SU-DHL-6 (cell line): ENCODE data around the gene ZBTB21.

Source experiments
- EZH2phosphoT487 ChIP-seq: fragments of 200-600 bp; sonication (generic), shearing (Covaris generic); conservative IDR thresholded peaks from 2 replicates; pipeline ENCODE4 v1.6.1; 2018; ENCODE audit warnings: mild to moderate bottlenecking, antibody characterized with exemption, low read length, moderate library complexity, mixed read lengths
- TF ChIP-seq, protein P1 (sequence below): fragments of 200-600 bp; sonication (generic); IDR thresholded peaks from one replicate; pipeline ENCODE4 v1.5.1; 2017; ENCODE audit warnings: antibody characterized with exemption, mild to moderate bottlenecking, low read length, moderate library complexity; ENCODE audit not compliant: insufficient read depth, poor library complexity, severe bottlenecking

DNA sequence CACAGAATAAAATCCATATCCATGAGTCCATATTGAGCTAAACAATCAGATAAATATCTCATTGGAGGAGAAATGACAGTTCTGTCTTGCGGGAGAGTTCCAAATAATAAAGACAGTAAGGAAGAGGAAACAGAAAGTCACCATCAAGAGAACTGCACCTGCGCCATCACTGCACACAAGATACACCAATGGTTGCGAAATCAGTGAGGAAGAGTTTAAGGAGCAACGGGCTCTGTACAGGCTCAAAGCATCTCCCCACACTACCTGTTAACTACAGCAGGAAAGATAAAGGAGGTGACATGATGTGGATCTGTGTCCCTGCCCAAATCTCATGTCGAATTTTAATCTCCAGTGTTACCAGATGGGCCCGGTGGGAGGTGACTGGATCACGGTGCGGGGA lies 64.2 kb downstream of the ZBTB21 start:
- TF ChIP-seq, protein P1, sequence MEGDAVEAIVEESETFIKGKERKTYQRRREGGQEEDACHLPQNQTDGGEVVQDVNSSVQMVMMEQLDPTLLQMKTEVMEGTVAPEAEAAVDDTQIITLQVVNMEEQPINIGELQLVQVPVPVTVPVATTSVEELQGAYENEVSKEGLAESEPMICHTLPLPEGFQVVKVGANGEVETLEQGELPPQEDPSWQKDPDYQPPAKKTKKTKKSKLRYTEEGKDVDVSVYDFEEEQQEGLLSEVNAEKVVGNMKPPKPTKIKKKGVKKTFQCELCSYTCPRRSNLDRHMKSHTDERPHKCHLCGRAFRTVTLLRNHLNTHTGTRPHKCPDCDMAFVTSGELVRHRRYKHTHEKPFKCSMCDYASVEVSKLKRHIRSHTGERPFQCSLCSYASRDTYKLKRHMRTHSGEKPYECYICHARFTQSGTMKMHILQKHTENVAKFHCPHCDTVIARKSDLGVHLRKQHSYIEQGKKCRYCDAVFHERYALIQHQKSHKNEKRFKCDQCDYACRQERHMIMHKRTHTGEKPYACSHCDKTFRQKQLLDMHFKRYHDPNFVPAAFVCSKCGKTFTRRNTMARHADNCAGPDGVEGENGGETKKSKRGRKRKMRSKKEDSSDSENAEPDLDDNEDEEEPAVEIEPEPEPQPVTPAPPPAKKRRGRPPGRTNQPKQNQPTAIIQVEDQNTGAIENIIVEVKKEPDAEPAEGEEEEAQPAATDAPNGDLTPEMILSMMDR = no peak
- TF ChIP-seq EZH2phosphoT487 = no peak
